Activated CD4-positive, CD25-positive, alpha-beta regulatory T cell treated with anti-CD3 and anti-CD28 coated beads, Interleukin-2, amount 50 U/mL, for 72 hours (primary cell): Measurements from ENCODE around the gene ATP2B2.

Experiments used
- DNase-seq: peaks from one replicate; pipeline ENCODE4 v3.0.0; 2021

The ATP2B2 gene

GRCh38 chr3:10447110-10447509 is 58.3 kb downstream of the ATP2B2 start:
- no peak for DNase-seq

- DNase-seq = no peak
These were observed 59.7 kb downstream of the ATP2B2 start for GRCh38 chr3:10445561-10446175.

- no peak for DNase-seq
These were observed 60.9 kb downstream of the ATP2B2 start for GRCh38 chr3:10444511-10444910.

- no peak for DNase-seq
These were observed 61.3 kb downstream of the ATP2B2 start for GRCh38 chr3:10444110-10444429.

GRCh38 chr3:10443272-10444109 is 61.9 kb downstream of the ATP2B2 start:
- no peak for DNase-seq

- DNase-seq = no peak
These were observed 63.1 kb downstream of the ATP2B2 start for GRCh38 chr3:10442151-10442795.

GRCh38 chr3:10440684-10441083 is 64.7 kb downstream of the ATP2B2 start:
- DNase-seq = no peak

GRCh38 chr3:10438902-10439610 is 66.3 kb downstream of the ATP2B2 start:
- no peak for DNase-seq

- no peak for DNase-seq
These were observed 67.1 kb downstream of the ATP2B2 start for GRCh38 chr3:10437995-10438901.

- peak; percentile 48 for DNase-seq
These were observed 68.0 kb downstream of the ATP2B2 start for GRCh38 chr3:10437272-10437994.

GRCh38 chr3:10435850-10436249 is 69.5 kb downstream of the ATP2B2 start:
- DNase-seq = no peak

- no peak for DNase-seq
These were observed 70.4 kb downstream of the ATP2B2 start for GRCh38 chr3:10434938-10435336.

GRCh38 chr3:10434144-10434937 is 71.0 kb downstream of the ATP2B2 start:
- DNase-seq = no peak

- DNase-seq = no peak
These were observed 72.5 kb downstream of the ATP2B2 start for GRCh38 chr3:10432931-10433330.

- no peak for DNase-seq
These were observed 73.1 kb downstream of the ATP2B2 start for GRCh38 chr3:10432156-10432845.

- no peak for DNase-seq
These were observed 74.6 kb downstream of the ATP2B2 start for GRCh38 chr3:10430805-10431204.

- DNase-seq = no peak
These were observed 76.8 kb downstream of the ATP2B2 start for GRCh38 chr3:10428406-10429091.

GRCh38 chr3:10426346-10427220 is 78.8 kb downstream of the ATP2B2 start:
- DNase-seq = no peak
